ENCODE results near the gene EFNA5. TPM values are rescaled to one million over a fixed set of nuclear protein-coding genes. Genes with fewer than 3 reads are reported as not detected.

Gene EFNA5
- total and polyA plus RNA-seq, 2 of the 8 experiments (the other 6 are each of a cell fraction or from before 2014, with no cell fraction given), result 9.6 to 21.8 TPM

GRCh38 chr5:107418902-107419301 is 251.8 kb downstream of the EFNA5 start (continued):
- TF ChIP-seq CHD7 (IDR thresholded peaks at IDR 0.05; ENCODE audit: insufficient replicate concordance, low read length) (no peak), ZNF274 (IDR thresholded peaks at IDR 0.05; ENCODE audit: borderline replicate concordance, extremely low read depth, low read length) (no peak), RXRA (IDR thresholded peaks at IDR 0.05; ENCODE audit: insufficient read depth, low read depth, low read length) (no peak), YY1 (IDR thresholded peaks at IDR 0.05; ENCODE audit: low read depth, low read length) (no peak), EP300 (IDR thresholded peaks at IDR 0.05; ENCODE audit: borderline replicate concordance in 1 of 2, low read depth in 2 of 2, low read length in 2 of 2) (no peak), CHD1 (IDR thresholded peaks at IDR 0.05; ENCODE audit: low read depth, low read length) (no peak), FOSL1 (IDR thresholded peaks at IDR 0.05; ENCODE audit: insufficient read depth, low read depth, low read length) (no peak), CREB1 (IDR thresholded peaks at IDR 0.05) (no peak)

All from H1 (cell line).